Endothelial cell (in vitro differentiated cells): ENCODE results near the gene EVI5L. TPM values are rescaled to one million over a fixed set of nuclear protein-coding genes. Genes with fewer than 3 reads are reported as not detected.

ENCODE experiments used
- DNase-seq: peaks from one replicate; pipeline ENCODE4 v3.0.0; 2021; ENCODE audit warnings: low spot score
- H3K27ac Mint-ChIP-seq: one replicate; pipeline ENCODE4 v1.8.0; 2021; ENCODE audit warnings: mixed read lengths, inconsistent platforms; ENCODE audit not compliant: unreplicated experiment
- H3K27me3 Mint-ChIP-seq: one replicate; pipeline ENCODE4 v1.8.0; 2021; ENCODE audit warnings: mild to moderate bottlenecking, moderate library complexity, mixed read lengths, inconsistent platforms; ENCODE audit not compliant: unreplicated experiment
- H3K36me3 Mint-ChIP-seq: one replicate; pipeline ENCODE4 v1.8.0; 2021; ENCODE audit warnings: mild to moderate bottlenecking, low read depth, mixed read lengths, inconsistent platforms; ENCODE audit not compliant: unreplicated experiment
- H3K4me1 Mint-ChIP-seq: one replicate; pipeline ENCODE4 v1.8.0; 2021; ENCODE audit warnings: mild to moderate bottlenecking, mixed read lengths, inconsistent platforms; ENCODE audit not compliant: unreplicated experiment
- H3K4me3 Mint-ChIP-seq: one replicate; pipeline ENCODE4 v1.8.0; 2021; ENCODE audit warnings: mild to moderate bottlenecking, mixed read lengths, inconsistent platforms; ENCODE audit not compliant: unreplicated experiment
- H3K9me3 Mint-ChIP-seq: one replicate; pipeline ENCODE4 v1.8.0; 2021; ENCODE audit warnings: mixed read lengths, inconsistent platforms; ENCODE audit not compliant: unreplicated experiment
- CTCF ChIP-seq: fragments of 200-600 bp; sonication (generic); IDR thresholded peaks from one replicate; pipeline ENCODE4 v1.5.0; 2021; ENCODE audit warnings: antibody characterized with exemption; ENCODE audit not compliant: unreplicated experiment
- total RNA-seq: library from RNA; stranded (reverse); fragmentation: NEBNext Ultra II Directional; extraction: Animal tissue kit (Norgen Biotek cat#: 25700); gene quantifications from one replicate; pipeline ENCODE4 v1.2.1, GENCODE V29; 2021; ENCODE audit not compliant: unreplicated experiment

The EVI5L gene
- total RNA-seq, 1 donor from 2014 or later, result 20.4 TPM

- Mint-ChIP-seq H3K4me1 (peaks cover 6% of the 10 kb centered on the region), H3K4me3 (no peak overlapping the region), H3K27ac (no peak overlapping the region), H3K9me3 (no peaks in the 10 kb centered on the region), H3K36me3 (peaks cover 3% of the 10 kb centered on the region), H3K27me3 (peaks cover 4% of the 10 kb centered on the region)
- TF ChIP-seq CTCF, result no peak
- DNase-seq, result no peak
Observed at GRCh38 chr19:7801020-7801570, 28.9 kb upstream of the EVI5L start.

DNA sequence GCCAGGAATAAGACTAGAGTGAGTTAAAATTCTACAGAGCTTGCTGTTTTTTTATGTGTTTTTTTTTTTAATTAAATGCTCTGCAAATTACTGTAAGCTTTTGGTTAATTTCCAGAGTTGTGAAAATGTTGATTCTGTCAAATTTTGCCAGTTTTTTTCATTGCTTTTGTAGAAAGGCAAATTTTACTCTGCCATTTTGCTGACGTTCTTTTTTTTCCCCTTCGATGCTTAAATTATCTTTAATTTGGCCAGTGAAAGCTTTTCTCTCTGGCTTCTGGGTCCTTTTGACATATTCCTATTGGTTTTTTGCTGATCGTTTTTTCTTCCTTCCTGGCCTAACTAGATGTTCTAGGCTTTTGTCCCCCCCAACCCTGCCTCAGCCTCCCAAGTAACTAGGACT, 23.8 kb upstream of the EVI5L start:
- H3K27me3 Mint-ChIP-seq, result peaks cover 2% of the 10 kb centered on the region
- DNase-seq, result no peak

GRCh38 chr19:7806876-7807275, 23.1 kb upstream of the EVI5L start:
- no peak overlapping the region for H3K27ac Mint-ChIP-seq
- no peak for DNase-seq
- no peaks in the 10 kb centered on the region for H3K36me3 Mint-ChIP-seq
- peaks cover 9% of the 10 kb centered on the region for H3K9me3 Mint-ChIP-seq
- no peak for TF ChIP-seq CTCF
- no peak overlapping the region for H3K4me3 Mint-ChIP-seq
- H3K4me1 Mint-ChIP-seq, result no peaks in the 10 kb centered on the region
- H3K27me3 Mint-ChIP-seq, result peaks cover 2% of the 10 kb centered on the region

More for the DNA sequence above, 23.8 kb upstream of the EVI5L start:
- TF ChIP-seq CTCF, result no peak
- Mint-ChIP-seq H3K4me3 (no peak overlapping the region), H3K27ac (no peak overlapping the region), H3K36me3 (no peaks in the 10 kb centered on the region), H3K9me3 (peaks cover 7% of the 10 kb centered on the region), H3K4me1 (no peaks in the 10 kb centered on the region)

GRCh38 chr19:7808108-7808507, 21.9 kb upstream of the EVI5L start:
- H3K4me1 Mint-ChIP-seq, result no peaks in the 10 kb centered on the region
- DNase-seq, result no peak
- peaks cover 9% of the 10 kb centered on the region for H3K9me3 Mint-ChIP-seq
- no peaks in the 10 kb centered on the region for H3K27me3 Mint-ChIP-seq
- no peak overlapping the region for H3K4me3 Mint-ChIP-seq
- TF ChIP-seq CTCF, result no peak
- no peak overlapping the region for H3K27ac Mint-ChIP-seq
- no peaks in the 10 kb centered on the region for H3K36me3 Mint-ChIP-seq

GRCh38 chr19:7811989-7812388, 18.0 kb upstream of the EVI5L start:
- H3K27me3 Mint-ChIP-seq, result peaks cover 4% of the 10 kb centered on the region
- peaks cover 9% of the 10 kb centered on the region for H3K9me3 Mint-ChIP-seq
- no peak for TF ChIP-seq CTCF
- H3K4me1 Mint-ChIP-seq, result no peaks in the 10 kb centered on the region
- DNase-seq, result no peak
- H3K27ac Mint-ChIP-seq, result no peak overlapping the region
- H3K4me3 Mint-ChIP-seq, result no peak overlapping the region
- H3K36me3 Mint-ChIP-seq, result no peaks in the 10 kb centered on the region
